NCI-H345 (cell line): Measurements from ENCODE around the gene PLLP.
"Not testable (repeated sequence)": the region's sequence is repeated elsewhere in the genome, so short reads cannot be mapped to it uniquely, and the experiment has no call there.

Source experiments
- DNase-seq: peaks from one replicate; lab custom pipeline; 2025; lab: John Stamatoyannopoulos, UW

Gene PLLP

DNA sequence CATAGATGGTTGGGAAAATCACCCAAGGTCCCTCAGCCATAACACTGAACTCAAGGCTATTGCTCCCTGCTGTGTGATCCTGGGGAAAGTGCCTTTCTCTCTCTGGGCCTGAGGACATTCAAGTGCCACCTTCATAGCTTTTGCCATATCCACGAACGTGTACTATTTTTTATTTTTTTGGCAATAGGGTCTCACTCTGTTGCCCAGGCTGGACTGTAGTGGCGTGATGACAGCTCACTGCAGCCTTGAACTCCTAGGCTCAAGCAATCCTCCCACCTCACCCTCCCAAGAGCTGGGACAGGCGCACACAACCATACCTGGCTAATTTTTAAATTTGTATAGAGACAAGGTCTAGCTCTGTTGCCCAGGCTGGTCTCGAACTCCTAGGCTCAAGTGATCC, 10.6 kb downstream of the PLLP start:
- DNase-seq = no peak

- no peak for DNase-seq
Measured at GRCh38 chr16:57273359-57273758, 11.1 kb downstream of the PLLP start.

- DNase-seq = no peak
Measured at GRCh38 chr16:57271867-57272495, 12.5 kb downstream of the PLLP start.

DNA sequence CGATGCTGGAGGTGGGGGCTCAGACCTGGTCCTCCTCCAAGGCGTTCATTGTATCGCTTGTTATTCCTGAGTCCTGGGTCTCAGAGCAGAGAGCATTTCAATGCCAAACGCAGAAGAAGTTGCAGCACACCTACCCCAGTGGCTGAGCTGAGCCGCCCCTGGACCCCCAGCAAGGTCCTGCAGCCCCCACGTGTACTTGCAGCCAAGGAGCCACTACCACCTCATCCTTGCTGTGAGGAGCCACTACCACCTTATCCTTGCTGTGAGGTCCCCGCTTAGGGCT, 13.5 kb downstream of the PLLP start:
- no peak for DNase-seq

GRCh38 chr16:57270221-57271062, 14.0 kb downstream of the PLLP start:
- DNase-seq = no peak

DNA sequence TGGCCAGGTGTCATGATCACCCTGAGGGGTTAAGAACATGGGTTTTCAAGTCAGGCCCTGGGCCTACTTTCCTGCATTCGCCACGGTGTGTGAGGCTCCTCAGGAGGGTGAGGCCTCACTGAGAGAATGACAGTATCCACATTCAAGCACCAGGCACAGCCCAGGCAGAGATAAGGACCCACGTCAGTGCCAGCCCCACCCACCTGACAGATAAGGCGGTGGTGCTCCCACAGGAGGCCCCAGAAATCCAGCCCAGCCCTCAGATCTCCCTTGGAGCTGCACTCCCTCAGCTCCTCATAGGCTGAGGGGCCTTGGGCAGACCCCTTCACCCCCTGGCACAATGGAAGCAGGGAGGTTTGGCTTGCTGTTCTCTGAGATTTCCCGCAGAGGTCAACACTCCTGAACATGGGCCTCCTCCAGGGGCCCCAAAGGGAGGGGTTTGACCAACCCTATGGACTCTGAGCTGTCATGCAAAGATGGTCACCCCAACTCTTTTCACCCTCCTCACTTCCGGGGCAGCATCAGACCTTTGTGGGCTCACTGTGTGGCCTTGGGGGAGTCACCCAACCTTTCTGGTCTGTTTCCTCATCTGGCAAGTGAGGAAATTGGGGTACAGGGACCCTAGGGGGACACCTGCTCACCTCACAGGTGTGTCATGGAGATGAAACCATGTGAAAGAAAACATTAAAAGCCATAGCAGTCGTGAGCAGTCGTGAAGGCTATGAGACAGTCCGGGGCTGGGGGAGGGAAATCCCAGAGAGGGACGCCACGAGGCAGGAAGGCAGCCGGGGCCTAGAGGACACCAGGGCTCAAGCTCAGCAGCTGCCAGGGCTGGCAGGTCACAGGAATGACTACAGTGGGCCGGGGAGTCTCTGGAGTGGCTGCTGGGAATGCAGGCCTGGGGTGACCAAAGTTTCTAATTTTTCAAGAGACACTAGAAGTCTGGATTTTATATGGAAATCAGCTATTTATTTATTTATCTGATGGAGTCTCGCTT, 15.4 kb downstream of the PLLP start:
- DNase-seq = no peak

GRCh38 chr16:57267343-57267742, 17.1 kb downstream of the PLLP start:
- DNase-seq = not testable (repeated sequence)

DNA sequence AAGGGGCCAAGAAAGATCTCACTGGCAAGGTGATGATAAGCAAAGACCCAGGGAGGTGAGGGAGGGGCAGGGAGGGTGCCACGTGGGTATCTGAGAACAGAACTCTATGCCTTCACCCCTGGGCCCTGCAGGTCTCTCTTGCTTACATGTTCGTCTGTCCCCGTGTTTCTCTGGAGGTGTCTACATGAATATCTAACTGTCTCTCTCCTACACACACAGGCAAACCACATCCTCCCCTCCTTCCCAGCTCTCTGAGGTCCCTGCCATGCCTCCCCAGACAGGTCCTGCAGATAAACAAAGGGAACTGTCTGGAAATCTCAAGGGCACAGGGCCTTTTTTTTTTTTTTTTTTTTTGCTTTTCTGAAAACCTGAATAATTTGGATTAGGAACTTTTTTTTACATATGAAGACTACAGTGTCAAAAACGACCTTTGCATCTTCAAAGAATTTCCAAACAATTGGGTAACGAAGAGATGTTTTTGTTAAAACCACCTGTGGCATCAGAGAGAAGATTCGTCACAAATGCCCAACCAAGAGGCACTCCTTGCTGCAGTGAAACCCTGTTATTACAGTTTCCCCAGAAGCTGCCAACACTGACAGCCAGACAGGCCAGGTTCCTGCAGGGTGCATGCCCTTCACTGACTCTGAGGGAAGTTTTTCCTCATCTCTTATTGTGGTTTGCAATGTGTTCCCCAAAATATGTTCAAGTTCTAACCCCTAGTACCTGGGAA, 17.8 kb downstream of the PLLP start:
- no peak for DNase-seq

DNA sequence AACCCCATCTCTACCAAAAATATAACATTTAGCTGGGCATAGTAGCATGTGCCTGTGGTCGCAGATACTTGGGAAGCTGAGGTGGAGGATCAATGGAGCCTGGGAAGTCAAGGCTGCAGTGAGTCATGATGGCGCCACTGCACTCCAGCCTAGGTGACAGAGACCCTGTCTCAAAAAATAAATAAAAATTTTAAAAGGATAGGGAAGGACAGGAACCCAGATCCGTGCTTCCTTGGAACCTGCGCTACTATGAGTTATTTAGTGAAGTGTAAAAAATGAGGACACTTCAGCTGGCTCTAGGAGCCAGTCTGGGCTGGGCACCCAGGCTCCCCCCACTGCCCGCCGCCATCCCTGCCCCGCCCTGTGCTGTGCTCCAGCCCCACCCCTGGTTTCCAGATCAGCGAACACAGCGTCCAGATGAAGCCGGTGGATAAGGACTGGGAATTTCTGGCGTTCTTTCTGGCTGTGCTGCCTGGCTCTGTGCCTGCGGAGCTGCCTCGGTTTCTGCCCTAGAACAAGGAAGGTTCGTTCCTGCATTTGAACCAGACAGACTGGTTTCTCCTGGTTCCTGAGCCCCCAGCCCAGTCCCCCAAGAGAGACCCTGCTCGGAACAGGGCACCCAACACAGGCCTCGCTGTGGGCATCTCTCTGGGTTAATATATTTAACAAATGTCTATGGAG, 18.5 kb downstream of the PLLP start:
- DNase-seq = no peak

GRCh38 chr16:57264950-57265371, 19.5 kb downstream of the PLLP start:
- no peak for DNase-seq

DNA sequence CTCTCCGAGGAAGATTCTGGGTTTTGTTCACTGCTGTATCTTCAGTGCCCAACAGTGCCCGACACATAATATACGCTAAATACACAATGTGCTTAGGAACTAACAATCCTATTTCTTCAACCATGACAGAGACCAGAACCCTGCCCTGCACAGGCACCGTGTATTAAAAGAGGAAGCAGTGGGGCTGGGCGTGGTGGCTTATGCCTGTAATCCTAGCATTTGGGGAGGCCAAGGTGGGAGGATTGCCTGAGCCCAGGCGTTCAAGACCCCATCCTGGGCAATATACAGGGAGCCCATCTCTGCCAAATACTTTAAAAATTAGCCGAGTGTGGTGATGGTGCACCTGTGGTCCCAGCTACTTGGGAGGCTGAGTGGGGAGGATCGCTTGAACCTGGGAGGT, 20.1 kb downstream of the PLLP start:
- DNase-seq = no peak

GRCh38 chr16:57263541-57264351, 20.7 kb downstream of the PLLP start:
- DNase-seq = no peak

DNA sequence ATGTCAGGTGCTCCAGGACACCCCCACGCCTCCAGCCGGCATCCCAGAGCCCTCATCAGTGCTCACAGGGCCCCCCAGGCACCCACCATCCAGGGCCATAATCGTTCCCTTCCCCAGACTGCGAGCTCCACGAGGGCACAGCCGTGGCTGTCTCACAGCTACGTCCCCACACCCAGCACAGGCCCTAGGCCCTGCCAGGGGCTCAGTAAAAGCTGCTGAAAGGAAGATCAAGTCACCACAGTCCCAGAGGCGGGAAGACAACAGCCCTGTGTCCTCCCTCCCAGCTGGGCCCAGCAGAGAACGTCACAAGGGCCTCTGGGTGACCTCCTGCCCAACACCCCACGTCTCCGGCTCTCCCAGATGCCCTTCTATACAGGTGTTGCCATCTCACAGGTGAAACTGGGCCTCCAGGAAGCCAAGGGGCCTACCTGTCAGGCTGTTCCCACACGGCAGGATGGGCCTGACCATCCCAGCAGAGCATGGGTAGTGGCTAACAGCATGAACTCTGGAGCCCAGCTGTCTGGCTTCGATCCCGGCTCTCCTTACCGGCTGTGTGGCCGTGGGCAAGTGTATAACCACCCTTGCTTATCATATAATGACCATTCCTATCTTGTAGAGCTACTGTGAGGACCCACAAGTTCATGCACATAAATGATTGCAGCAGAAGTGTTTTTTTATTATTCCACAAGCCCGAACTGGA, 21.5 kb downstream of the PLLP start:
- DNase-seq = no peak

GRCh38 chr16:57261806-57262205, 22.7 kb downstream of the PLLP start:
- DNase-seq = no peak

GRCh38 chr16:57260294-57260929, 24.1 kb downstream of the PLLP start:
- no peak for DNase-seq

DNA sequence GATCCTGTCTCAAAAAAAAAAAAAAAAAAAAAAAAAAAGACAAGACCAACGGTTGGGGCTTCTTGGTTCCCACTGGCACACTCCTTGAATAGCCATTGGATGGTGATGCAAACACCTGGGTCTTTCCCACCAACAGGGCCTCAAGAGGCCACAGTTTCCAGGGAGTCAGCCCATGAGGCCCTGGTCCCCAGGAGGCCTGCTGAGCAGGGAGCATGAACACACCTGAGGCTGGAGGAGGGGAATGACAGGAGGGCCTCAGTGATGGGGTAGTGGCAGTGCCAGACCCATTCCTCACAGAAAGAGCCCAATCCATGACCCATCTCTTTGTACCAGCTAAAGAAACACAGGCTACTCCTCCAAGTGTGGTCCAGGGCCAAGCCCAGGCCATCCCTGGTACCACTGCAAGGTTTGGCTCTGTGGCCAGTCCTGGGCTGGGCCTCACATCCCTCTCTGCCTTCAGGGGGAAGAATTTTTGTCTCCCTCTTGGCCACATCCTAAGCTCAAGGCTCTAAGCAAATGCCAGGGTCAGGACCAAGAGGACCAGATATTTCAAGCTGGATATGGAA, 25.5 kb downstream of the PLLP start:
- no peak for DNase-seq

DNA sequence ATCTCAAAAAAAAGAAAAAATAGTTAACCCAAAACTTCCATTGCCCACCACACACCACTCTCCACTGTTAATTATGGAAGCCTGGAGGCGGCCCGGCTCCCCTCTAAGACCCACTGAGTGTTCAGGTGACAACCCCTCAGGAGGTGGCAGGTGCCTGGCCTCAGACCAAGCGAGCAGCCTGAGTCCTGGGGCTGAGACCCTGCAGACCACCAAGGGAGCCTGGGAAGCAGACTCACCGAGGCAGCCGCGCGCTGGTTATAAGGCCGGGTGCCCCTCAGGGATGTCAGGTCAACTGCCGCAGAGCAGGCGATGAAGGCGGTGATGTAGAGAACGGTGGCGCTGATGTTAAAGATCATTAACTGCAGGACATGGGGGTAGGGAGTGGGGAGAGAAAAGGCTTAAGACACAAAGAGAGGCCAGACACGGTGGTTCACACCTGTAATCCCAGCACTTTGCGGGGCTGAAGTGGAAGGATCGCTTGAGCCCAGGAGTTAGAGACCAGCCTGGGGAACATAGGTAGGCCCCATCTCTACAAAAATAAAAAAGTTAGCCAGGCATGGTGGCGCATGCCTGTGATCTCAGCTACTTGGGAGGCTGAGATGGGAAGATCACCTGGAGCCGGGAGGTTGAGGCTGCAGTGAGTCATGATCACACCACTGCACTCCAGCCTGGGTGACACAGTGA, 26.1 kb downstream of the PLLP start:
- no peak for DNase-seq

- no peak for DNase-seq
Measured at GRCh38 chr16:57257455-57258070, 26.9 kb downstream of the PLLP start.
